K562 (cell line): ENCODE results near the gene TMEM203. TPM values are rescaled to one million over a fixed set of nuclear protein-coding genes. Genes with fewer than 3 reads are reported as not detected.
A peak's percentile ranks its signal among the peaks of the same experiment; 100 is the strongest.

ENCODE experiments used
- AFF4 ChIP-seq: sonication (generic); formaldehyde crosslinking; IDR thresholded peaks from 2 replicates; pipeline ENCODE4 v1.8.0; 2023; ENCODE audit warnings: mild to moderate bottlenecking, missing genetic modification reagents
- ARID4B ChIP-seq: sonication (generic); formaldehyde crosslinking; IDR thresholded peaks from 2 replicates; pipeline ENCODE4 v1.8.0; 2022; ENCODE audit warnings: mild to moderate bottlenecking, missing genetic modification reagents
- CBX1 ChIP-seq: sonication (generic); IDR thresholded peaks from 2 replicates; pipeline ENCODE4 v1.6.1; 2016; ENCODE audit warnings: antibody characterized with exemption, low read depth, mild to moderate bottlenecking
- CCNT2 ChIP-seq: IDR thresholded peaks from 2 replicates; pipeline ENCODE4 v1.6.1; 2011; ENCODE audit warnings: borderline replicate concordance, low read depth, mild to moderate bottlenecking, moderate library complexity, mixed read lengths, low read length; ENCODE audit not compliant: insufficient read length; ENCODE audit errors: extremely low read depth
- FUS ChIP-seq: fragments of 200-400 bp; formaldehyde crosslinking; optimal IDR thresholded peaks from 2 replicates; pipeline ENCODE3; 2017; ENCODE audit warnings: low read depth, low read length
- SETDB1 ChIP-seq: IDR thresholded peaks from one replicate; pipeline ENCODE4 v1.6.1; 2012; ENCODE audit warnings: low read length, control low read depth, inconsistent platforms
- TFAP4 ChIP-seq: sonication (generic); formaldehyde crosslinking; IDR thresholded peaks from 2 replicates; pipeline ENCODE4 v1.8.0; 2022; ENCODE audit warnings: missing genetic modification reagents, mild to moderate bottlenecking, moderate library complexity, borderline replicate concordance
- U2AF1 ChIP-seq: fragments of 200-400 bp; formaldehyde crosslinking; optimal IDR thresholded peaks from 2 replicates; pipeline ENCODE3; 2017; ENCODE audit warnings: mild to moderate bottlenecking, low read depth, low read length, moderate library complexity
- ZBTB1 ChIP-seq: sonication (generic); formaldehyde crosslinking; IDR thresholded peaks from 2 replicates; pipeline ENCODE4 v1.8.1; 2023; ENCODE audit warnings: missing genetic modification reagents, low read depth, mild to moderate bottlenecking, borderline replicate concordance
- polyA plus RNA-seq, 8 experiments: library from polyadenylated mRNA; depleted of rRNA in 4 of 8; stranded (reverse) in 5 of 8; unstranded in 3 of 8; fragments of >200 nt; fragmentation: Nextera tagmentation in 2 of 8; fragmentation: Illumina TruSeq in 1 of 8; extraction: Ambion mirVana in 2 of 8; extraction: Trizol in 1 of 8; gene quantifications; 2 replicates each; pipeline versions ENCODE4 v1.2.1 to v1.2.3, GENCODE V29; 2011 to 2014; ENCODE audit warnings: inconsistent platforms in 1 of 8, missing spikeins in 1 of 8
- total RNA-seq, 7 experiments: library from RNA; depleted of rRNA in 6 of 7; stranded (reverse); fragments of >200 nt in 6 of 7; fragmentation: Illumina TruSeq in 2 of 7; extraction: Trizol in 2 of 7; gene quantifications; 2 replicates each; pipeline versions ENCODE4 v1.2.1 to v1.2.3, GENCODE V29; 2011 to 2021; ENCODE audit warnings: low replicate concordance in 1 of 7
- TF ChIP-seq, protein P1 (sequence below): fragments of 200-800 bp; sonication (Bioruptor generic); IDR thresholded peaks from 2 replicates; pipeline ENCODE4 v1.6.1; 2017; ENCODE audit warnings: missing genetic modification characterization, missing compliant biosample characterization
- TF ChIP-seq, protein P2 (sequence below): fragments of 450-650 bp; IDR thresholded peaks from 2 replicates; pipeline ENCODE4 v1.6.1; 2016; ENCODE audit warnings: missing biosample characterization, missing genetic modification characterization
- TF ChIP-seq, protein P3 (sequence below): conservative IDR thresholded peaks from 2 replicates; pipeline ENCODE4 v1.6.1; 2011; ENCODE audit warnings: low read depth, mild to moderate bottlenecking, low read length; ENCODE audit not compliant: control insufficient read depth

Gene TMEM203
- total and polyA plus RNA-seq, 9 of the 15 experiments (the other 6 are each of a cell fraction or from before 2014, with no cell fraction given), result 8.8 to 59.5 (median 37.6) TPM

DNA sequence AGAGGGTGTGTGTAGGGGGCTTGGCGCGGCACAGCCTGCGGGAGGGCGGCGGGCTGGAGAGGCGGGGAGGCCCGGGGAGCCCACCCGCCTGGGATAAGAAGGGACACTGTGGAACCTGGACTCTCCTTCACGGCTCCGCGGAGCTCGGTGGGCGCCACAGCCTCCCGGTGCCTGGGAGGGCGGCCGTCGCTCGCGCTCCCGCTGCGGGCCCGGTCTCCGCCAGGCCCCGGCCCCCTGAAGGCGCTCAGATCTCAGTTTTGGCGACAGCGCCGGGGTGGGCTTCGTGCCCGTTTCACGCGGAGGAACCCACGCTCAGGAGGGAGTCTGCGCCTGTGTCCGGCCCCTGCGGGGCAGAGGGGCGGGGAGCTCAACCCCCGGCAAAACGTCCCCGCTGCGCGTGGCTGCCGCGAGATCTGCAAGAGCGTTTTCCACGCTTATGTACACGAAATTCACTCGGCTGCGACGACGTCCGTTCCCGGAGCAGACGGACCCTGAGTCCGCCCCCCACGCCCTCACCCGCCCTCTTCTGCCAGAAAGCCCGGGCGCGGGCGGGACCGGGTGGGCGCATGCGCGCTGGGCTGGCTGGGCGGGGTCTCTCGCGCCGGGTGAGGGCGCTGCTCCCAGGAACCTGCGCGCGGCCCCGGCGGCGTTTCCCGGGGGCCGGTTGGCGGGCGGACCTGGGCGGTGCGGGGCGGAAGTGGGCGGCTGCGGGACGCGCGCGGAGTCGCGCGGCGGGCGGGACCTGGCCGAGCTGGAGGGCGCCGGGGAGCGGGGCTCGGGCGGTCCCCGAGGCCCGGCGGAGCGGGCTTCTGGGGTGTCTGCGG lies 49.4 kb upstream of the TMEM203 start, which contains the start of gene NELFB (continued):
- peak; percentile 69 for TF ChIP-seq ARID4B
- 0 out of 2 replicates have a peak, but pooled peaks have one; percentile 29 for TF ChIP-seq TFAP4
- TF ChIP-seq, protein P1, sequence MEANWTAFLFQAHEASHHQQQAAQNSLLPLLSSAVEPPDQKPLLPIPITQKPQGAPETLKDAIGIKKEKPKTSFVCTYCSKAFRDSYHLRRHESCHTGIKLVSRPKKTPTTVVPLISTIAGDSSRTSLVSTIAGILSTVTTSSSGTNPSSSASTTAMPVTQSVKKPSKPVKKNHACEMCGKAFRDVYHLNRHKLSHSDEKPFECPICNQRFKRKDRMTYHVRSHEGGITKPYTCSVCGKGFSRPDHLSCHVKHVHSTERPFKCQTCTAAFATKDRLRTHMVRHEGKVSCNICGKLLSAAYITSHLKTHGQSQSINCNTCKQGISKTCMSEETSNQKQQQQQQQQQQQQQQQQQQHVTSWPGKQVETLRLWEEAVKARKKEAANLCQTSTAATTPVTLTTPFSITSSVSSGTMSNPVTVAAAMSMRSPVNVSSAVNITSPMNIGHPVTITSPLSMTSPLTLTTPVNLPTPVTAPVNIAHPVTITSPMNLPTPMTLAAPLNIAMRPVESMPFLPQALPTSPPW (CRISPR knock-in tag), result peak; percentile 94
- TF ChIP-seq, protein P2, sequence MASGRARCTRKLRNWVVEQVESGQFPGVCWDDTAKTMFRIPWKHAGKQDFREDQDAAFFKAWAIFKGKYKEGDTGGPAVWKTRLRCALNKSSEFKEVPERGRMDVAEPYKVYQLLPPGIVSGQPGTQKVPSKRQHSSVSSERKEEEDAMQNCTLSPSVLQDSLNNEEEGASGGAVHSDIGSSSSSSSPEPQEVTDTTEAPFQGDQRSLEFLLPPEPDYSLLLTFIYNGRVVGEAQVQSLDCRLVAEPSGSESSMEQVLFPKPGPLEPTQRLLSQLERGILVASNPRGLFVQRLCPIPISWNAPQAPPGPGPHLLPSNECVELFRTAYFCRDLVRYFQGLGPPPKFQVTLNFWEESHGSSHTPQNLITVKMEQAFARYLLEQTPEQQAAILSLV (tag), result no peak
- TF ChIP-seq SETDB1, result no peak
- no peak for TF ChIP-seq AFF4
- peak; percentile 18 for TF ChIP-seq FUS
- TF ChIP-seq, protein P3, sequence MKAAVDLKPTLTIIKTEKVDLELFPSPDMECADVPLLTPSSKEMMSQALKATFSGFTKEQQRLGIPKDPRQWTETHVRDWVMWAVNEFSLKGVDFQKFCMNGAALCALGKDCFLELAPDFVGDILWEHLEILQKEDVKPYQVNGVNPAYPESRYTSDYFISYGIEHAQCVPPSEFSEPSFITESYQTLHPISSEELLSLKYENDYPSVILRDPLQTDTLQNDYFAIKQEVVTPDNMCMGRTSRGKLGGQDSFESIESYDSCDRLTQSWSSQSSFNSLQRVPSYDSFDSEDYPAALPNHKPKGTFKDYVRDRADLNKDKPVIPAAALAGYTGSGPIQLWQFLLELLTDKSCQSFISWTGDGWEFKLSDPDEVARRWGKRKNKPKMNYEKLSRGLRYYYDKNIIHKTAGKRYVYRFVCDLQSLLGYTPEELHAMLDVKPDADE, result peak; percentile 92
- peak; percentile 83 for TF ChIP-seq CBX1
- TF ChIP-seq ZBTB1, result peak; percentile 98
- peak; percentile 62 for TF ChIP-seq U2AF1
- peak; percentile 92 for TF ChIP-seq CCNT2
